ENCODE measurements around the gene SH3TC1. TPM values are rescaled to one million over a fixed set of nuclear protein-coding genes. Genes with fewer than 3 reads are reported as not detected.

Gene SH3TC1
- total RNA-seq, 1 donor from 2014 or later: 73.1 TPM

DNA sequence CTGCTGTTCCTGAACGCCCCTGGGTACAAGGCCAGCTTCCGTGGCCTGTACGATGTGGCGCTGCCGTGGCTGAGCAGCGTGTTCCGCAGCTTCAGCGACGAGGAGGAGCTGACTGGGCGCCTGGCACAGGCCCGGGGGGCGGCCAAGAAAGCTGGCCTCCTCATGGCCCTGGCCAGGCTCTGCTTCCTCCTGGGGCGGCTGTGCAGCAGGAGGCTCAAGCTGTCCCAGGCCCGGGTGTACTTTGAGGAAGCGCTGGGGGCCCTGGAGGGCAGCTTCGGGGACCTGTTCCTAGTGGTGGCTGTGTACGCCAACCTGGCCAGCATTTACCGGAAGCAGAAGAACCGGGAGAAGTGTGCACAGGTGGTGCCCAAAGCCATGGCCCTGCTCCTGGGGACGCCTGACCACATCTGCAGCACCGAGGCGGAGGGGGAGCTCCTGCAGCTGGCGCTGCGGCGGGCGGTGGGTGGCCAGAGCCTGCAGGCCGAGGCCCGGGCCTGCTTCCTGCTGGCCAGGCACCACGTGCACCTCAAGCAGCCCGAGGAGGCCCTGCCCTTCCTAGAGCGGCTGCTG, 28.2 kb downstream of the SH3TC1 start:
- intact Hi-C loops (cut with DNase I): no loop called here
- DNase-seq (no peak), ATAC-seq (no peak)
- Histone ChIP-seq H3K4me1 (peaks cover 19% of the 10 kb centered on the region), H3K36me3 (peaks cover 58% of the 10 kb centered on the region), H3K27ac (no peak overlapping the region), H3K27me3 (ENCODE audit: low read depth) (no peaks in the 10 kb centered on the region), H3K4me3 (no peak overlapping the region), H3K9me3 (no peaks in the 10 kb centered on the region)
- TF ChIP-seq, protein P1, sequence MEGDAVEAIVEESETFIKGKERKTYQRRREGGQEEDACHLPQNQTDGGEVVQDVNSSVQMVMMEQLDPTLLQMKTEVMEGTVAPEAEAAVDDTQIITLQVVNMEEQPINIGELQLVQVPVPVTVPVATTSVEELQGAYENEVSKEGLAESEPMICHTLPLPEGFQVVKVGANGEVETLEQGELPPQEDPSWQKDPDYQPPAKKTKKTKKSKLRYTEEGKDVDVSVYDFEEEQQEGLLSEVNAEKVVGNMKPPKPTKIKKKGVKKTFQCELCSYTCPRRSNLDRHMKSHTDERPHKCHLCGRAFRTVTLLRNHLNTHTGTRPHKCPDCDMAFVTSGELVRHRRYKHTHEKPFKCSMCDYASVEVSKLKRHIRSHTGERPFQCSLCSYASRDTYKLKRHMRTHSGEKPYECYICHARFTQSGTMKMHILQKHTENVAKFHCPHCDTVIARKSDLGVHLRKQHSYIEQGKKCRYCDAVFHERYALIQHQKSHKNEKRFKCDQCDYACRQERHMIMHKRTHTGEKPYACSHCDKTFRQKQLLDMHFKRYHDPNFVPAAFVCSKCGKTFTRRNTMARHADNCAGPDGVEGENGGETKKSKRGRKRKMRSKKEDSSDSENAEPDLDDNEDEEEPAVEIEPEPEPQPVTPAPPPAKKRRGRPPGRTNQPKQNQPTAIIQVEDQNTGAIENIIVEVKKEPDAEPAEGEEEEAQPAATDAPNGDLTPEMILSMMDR (IDR thresholded peaks at IDR 0.05): no peak

GRCh38 chr4:8227771-8228318, 28.8 kb downstream of the SH3TC1 start:
- peaks cover 19% of the 10 kb centered on the region for H3K4me1 ChIP-seq
- H3K9me3 ChIP-seq: no peaks in the 10 kb centered on the region
- DNase-seq (no peak), ATAC-seq (peak; percentile 1)
- no peaks in the 10 kb centered on the region for H3K27me3 ChIP-seq (ENCODE audit: low read depth)
- peak overlapping the region; percentile 3 for H3K27ac ChIP-seq
- H3K4me3 ChIP-seq: no peak overlapping the region
- intact Hi-C loops (cut with DNase I): no loop called here
- TF ChIP-seq, protein P1 (IDR thresholded peaks at IDR 0.05): no peak
- H3K36me3 ChIP-seq: peaks cover 60% of the 10 kb centered on the region

DNA sequence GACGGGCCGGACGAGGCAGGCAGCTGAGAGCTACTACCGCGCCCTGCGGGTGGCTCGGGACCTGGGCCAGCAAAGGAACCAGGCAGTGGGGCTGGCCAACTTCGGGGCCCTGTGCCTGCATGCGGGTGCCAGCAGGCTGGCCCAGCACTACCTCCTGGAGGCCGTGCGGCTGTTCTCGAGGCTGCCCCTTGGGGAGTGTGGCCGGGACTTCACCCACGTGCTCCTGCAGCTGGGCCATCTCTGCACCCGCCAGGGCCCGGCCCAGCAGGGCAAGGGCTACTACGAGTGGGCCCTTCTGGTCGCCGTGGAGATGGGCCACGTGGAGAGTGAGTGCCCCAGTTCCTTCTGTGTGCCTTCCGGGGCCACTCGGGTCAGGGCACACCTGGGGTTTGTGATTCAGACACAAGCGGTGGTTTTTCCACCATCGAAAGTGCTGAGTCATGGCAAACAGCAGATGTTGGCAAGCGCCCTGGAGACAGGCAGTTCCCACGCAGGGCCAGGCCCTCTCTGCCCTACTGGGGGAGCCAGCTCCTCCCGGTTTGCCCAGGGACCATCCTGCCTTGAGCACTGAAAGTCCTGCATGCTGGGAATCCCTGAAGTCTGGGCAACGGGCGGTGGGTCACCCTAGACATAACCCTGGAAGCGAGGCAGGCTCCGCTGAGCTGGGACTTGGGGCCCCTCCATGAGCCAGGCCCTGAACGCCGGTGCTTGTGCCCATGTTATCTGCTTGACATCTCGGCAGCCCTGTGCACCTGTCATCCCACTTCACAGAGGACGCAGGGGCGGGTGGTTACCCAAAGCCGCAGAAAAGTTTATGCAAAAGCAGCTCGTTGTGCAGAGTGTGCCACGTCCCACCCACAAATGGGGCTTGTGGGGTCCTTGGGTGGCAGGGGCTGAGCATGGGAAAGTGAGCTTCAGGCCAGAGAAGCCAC, 29.5 kb downstream of the SH3TC1 start:
- Histone ChIP-seq H3K27ac (peak overlapping the region; percentile 3), H3K4me1 (peaks cover 19% of the 10 kb centered on the region), H3K27me3 (ENCODE audit: low read depth) (no peaks in the 10 kb centered on the region), H3K9me3 (no peaks in the 10 kb centered on the region), H3K4me3 (no peak overlapping the region), H3K36me3 (peaks cover 59% of the 10 kb centered on the region)
- intact Hi-C loops (cut with DNase I): no loop called here
- TF ChIP-seq, protein P1 (IDR thresholded peaks at IDR 0.05): no peak
- peak; percentile 90 for DNase-seq
- ATAC-seq: peak; percentile 92

- no peak overlapping the region for H3K4me3 ChIP-seq
- intact Hi-C loops (cut with DNase I): no loop called here
- no peaks in the 10 kb centered on the region for H3K9me3 ChIP-seq
- H3K27me3 ChIP-seq (ENCODE audit: low read depth): no peaks in the 10 kb centered on the region
- H3K36me3 ChIP-seq: peaks cover 52% of the 10 kb centered on the region
- H3K4me1 ChIP-seq: peaks cover 19% of the 10 kb centered on the region
- TF ChIP-seq, protein P1 (IDR thresholded peaks at IDR 0.05): no peak
- H3K27ac ChIP-seq: no peak overlapping the region
- ATAC-seq: no peak
- no peak for DNase-seq
These were observed 30.4 kb downstream of the SH3TC1 start for GRCh38 chr4:8229331-8229975.

DNA sequence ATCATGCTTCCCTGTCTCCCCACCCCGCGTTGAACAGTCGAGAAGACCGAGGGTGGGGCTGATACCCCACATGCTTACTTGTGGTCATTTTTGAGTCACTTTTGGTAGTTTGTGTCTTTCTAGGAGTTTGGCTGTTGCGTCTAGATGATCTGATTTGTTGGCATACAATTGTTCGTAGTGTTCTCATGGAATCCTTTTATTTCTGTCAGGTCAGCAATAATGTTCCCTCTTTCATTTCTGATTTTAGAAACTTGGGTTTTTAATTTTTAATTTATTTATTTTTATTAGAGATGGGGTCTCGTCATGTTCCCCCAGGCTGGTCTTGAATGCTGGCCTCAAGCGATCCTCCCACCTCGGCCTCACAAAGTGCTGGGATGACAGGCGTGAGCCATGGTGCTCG, 30.9 kb downstream of the SH3TC1 start:
- TF ChIP-seq, protein P1 (IDR thresholded peaks at IDR 0.05): no peak
- no peak overlapping the region for H3K27ac ChIP-seq
- H3K9me3 ChIP-seq: no peaks in the 10 kb centered on the region
- DNase-seq: no peak
- intact Hi-C loops (cut with DNase I): no loop called here
- H3K4me1 ChIP-seq: peaks cover 19% of the 10 kb centered on the region
- peaks cover 52% of the 10 kb centered on the region for H3K36me3 ChIP-seq
- no peak overlapping the region for H3K4me3 ChIP-seq
- no peaks in the 10 kb centered on the region for H3K27me3 ChIP-seq (ENCODE audit: low read depth)
- ATAC-seq: no peak
